Measurements from ENCODE around the gene PRICKLE1. TPM values are rescaled to one million over a fixed set of nuclear protein-coding genes. Genes with fewer than 3 reads are reported as not detected.

Gene PRICKLE1
- total RNA-seq, 2 donors from 2014 or later: 7.5 to 12.4 TPM

- TF ChIP-seq POLR2AphosphoS5 (IDR thresholded peaks at IDR 0.05): no peak
- WGBS: 97% methylated on average over 1 of the region's 1 CpG
Measured at GRCh38 chr12:42511656-42512055, 77.9 kb downstream of the PRICKLE1 start.

GRCh38 chr12:42510823-42511222 lies 78.7 kb downstream of the PRICKLE1 start:
- intact Hi-C loops (cut with DNase I): no loop called here
- H3K9me3 ChIP-seq: no peaks in the 10 kb centered on the region
- DNase-seq (ENCODE audit: low spot score): no peak

More at GRCh38 chr12:42511656-42512055, 77.9 kb downstream of the PRICKLE1 start:
- no peak overlapping the region for H3K27ac ChIP-seq
- intact Hi-C loops (cut with DNase I): no loop called here
- no peaks in the 10 kb centered on the region for H3K9me3 ChIP-seq
- DNase-seq (ENCODE audit: low spot score): no peak
- no peaks in the 10 kb centered on the region for H3K36me3 ChIP-seq
- no peak overlapping the region for H3K4me3 ChIP-seq
- H3K27me3 ChIP-seq (replicated peaks; ENCODE audit: insufficient read depth): no peaks in the 10 kb centered on the region
- H3K4me1 ChIP-seq (replicated peaks): no peaks in the 10 kb centered on the region

GRCh38 chr12:42508913-42509460 lies 80.6 kb downstream of the PRICKLE1 start:
- no peaks in the 10 kb centered on the region for H3K36me3 ChIP-seq
- no peaks in the 10 kb centered on the region for H3K4me1 ChIP-seq (replicated peaks)
- no peak overlapping the region for H3K4me3 ChIP-seq
- intact Hi-C loops (cut with DNase I): no loop called here
- no peak overlapping the region for H3K27ac ChIP-seq
- H3K9me3 ChIP-seq: no peaks in the 10 kb centered on the region
- WGBS: 66% methylated on average over 5 of the region's 5 CpGs
- DNase-seq (ENCODE audit: low spot score): no peak
- no peaks in the 10 kb centered on the region for H3K27me3 ChIP-seq (replicated peaks; ENCODE audit: insufficient read depth)
- TF ChIP-seq POLR2A (IDR thresholded peaks at IDR 0.05): no peak
- TF ChIP-seq POLR2AphosphoS5 (IDR thresholded peaks at IDR 0.05): no peak
- TF ChIP-seq CTCF (IDR thresholded peaks at IDR 0.05): no peak

More at GRCh38 chr12:42510823-42511222, 78.7 kb downstream of the PRICKLE1 start:
- Histone ChIP-seq H3K27ac (no peak overlapping the region), H3K4me1 (replicated peaks) (no peaks in the 10 kb centered on the region), H3K27me3 (replicated peaks; ENCODE audit: insufficient read depth) (no peaks in the 10 kb centered on the region), H3K36me3 (no peaks in the 10 kb centered on the region), H3K4me3 (no peak overlapping the region)
- TF ChIP-seq POLR2A (IDR thresholded peaks at IDR 0.05): no peak
- no peak for TF ChIP-seq CTCF (IDR thresholded peaks at IDR 0.05)
- no peak for TF ChIP-seq POLR2AphosphoS5 (IDR thresholded peaks at IDR 0.05)

- WGBS: 52% methylated on average over 3 of the region's 3 CpGs
- no peak for DNase-seq (ENCODE audit: low spot score)
- intact Hi-C loops (cut with DNase I): no loop called here
- no peak for TF ChIP-seq POLR2A (IDR thresholded peaks at IDR 0.05)
- no peak for TF ChIP-seq POLR2AphosphoS5 (IDR thresholded peaks at IDR 0.05)
- no peak for TF ChIP-seq CTCF (IDR thresholded peaks at IDR 0.05)
- Histone ChIP-seq H3K9me3 (no peaks in the 10 kb centered on the region), H3K36me3 (no peaks in the 10 kb centered on the region), H3K27ac (no peak overlapping the region), H3K4me3 (no peak overlapping the region), H3K27me3 (replicated peaks; ENCODE audit: insufficient read depth) (no peaks in the 10 kb centered on the region), H3K4me1 (replicated peaks) (no peaks in the 10 kb centered on the region)
Measured at GRCh38 chr12:42507565-42507964, 82.0 kb downstream of the PRICKLE1 start.

GRCh38 chr12:42507081-42507480 lies 82.5 kb downstream of the PRICKLE1 start:
- no peaks in the 10 kb centered on the region for H3K36me3 ChIP-seq
- H3K4me3 ChIP-seq: no peak overlapping the region
- no peak for DNase-seq (ENCODE audit: low spot score)
- no peak for TF ChIP-seq POLR2A (IDR thresholded peaks at IDR 0.05)
- TF ChIP-seq POLR2AphosphoS5 (IDR thresholded peaks at IDR 0.05): no peak
- TF ChIP-seq CTCF (IDR thresholded peaks at IDR 0.05): no peak
- no peaks in the 10 kb centered on the region for H3K4me1 ChIP-seq (replicated peaks)
- H3K27ac ChIP-seq: no peak overlapping the region
- WGBS: 68% methylated on average over 4 of the region's 4 CpGs
- no peaks in the 10 kb centered on the region for H3K27me3 ChIP-seq (replicated peaks; ENCODE audit: insufficient read depth)
- intact Hi-C loops (cut with DNase I): no loop called here
- no peaks in the 10 kb centered on the region for H3K9me3 ChIP-seq
